HEK293 (cell line): Measurements from ENCODE around the gene SOX6.

Source experiments
- CTCF ChIA-PET: fragments of 350-600 bp; formaldehyde crosslinking; extraction: SDS; loops from one replicate; lab custom pipeline; 2021; ENCODE audit warnings: antibody characterized with exemption; lab: Yijun Ruan, JAX
- POLR2A ChIA-PET: fragments of 300-600 bp; formaldehyde crosslinking; extraction: SDS; loops from one replicate; lab custom pipeline; 2020; ENCODE audit warnings: antibody characterized with exemption, inconsistent platforms; lab: Yijun Ruan, JAX
- H3K27ac ChIP-seq: fragments of 200-500 bp; sonication (Bioruptor generic); 2 replicates; pipeline ENCODE4 v1.5.1; 2014; ENCODE audit warnings: low read depth, low read length, control low read depth, inconsistent platforms; ENCODE audit errors: extremely low read depth
- H3K36me3 ChIP-seq, 2 experiments: fragments of 200-500 bp in 1 of 2; sonication (Bioruptor generic) in 1 of 2; 1 replicate in 1 of 2; 2 replicates in 1 of 2; pipeline ENCODE4 v1.5.1; 2014 to 2017; ENCODE audit warnings: inconsistent platforms in 2 of 2, low read length in 2 of 2; ENCODE audit not compliant: control insufficient read depth in 2 of 2, insufficient read depth in 1 of 2
- H3K4me1 ChIP-seq: fragments of 200-500 bp; sonication (Bioruptor generic); 2 replicates; pipeline ENCODE4 v1.5.1; 2014; ENCODE audit warnings: mild to moderate bottlenecking, low read length, inconsistent platforms; ENCODE audit not compliant: control insufficient read depth, insufficient read depth
- H3K4me3 ChIP-seq: 2 replicates; pipeline ENCODE4 v1.5.1; 2011; ENCODE audit warnings: low read depth, mild to moderate bottlenecking, control low read depth, low read length, moderate library complexity
- H3K9me3 ChIP-seq: fragments of 200-500 bp; sonication (Bioruptor generic); 2 replicates; pipeline ENCODE4 v1.5.1; 2014; ENCODE audit warnings: low read depth, low read length, inconsistent platforms; ENCODE audit not compliant: control insufficient read depth, insufficient read depth
- KLF1 ChIP-seq: fragments of 450-650 bp; formaldehyde crosslinking; IDR thresholded peaks from 2 replicates; pipeline ENCODE4 v1.5.1; 2016; ENCODE audit warnings: missing biosample characterization, missing genetic modification characterization
- KLF9 ChIP-seq: fragments of 450-650 bp; formaldehyde crosslinking; IDR thresholded peaks from 2 replicates; pipeline ENCODE4 v1.5.1; 2016; ENCODE audit warnings: missing biosample characterization, missing genetic modification characterization, low read depth
- OVOL3 ChIP-seq: fragments of 450-650 bp; formaldehyde crosslinking; IDR thresholded peaks from 2 replicates; pipeline ENCODE4 v1.5.1; 2016; ENCODE audit warnings: missing biosample characterization, missing genetic modification characterization
- PBX3 ChIP-seq: sonication (generic); formaldehyde crosslinking; IDR thresholded peaks from 2 replicates; pipeline ENCODE4 v1.8.1; 2022; ENCODE audit warnings: mild to moderate bottlenecking, moderate library complexity, missing genetic modification reagents
- PRDM1 ChIP-seq: fragments of 450-650 bp; formaldehyde crosslinking; IDR thresholded peaks from 2 replicates; pipeline ENCODE4; 2016; ENCODE audit warnings: missing biosample characterization, missing genetic modification characterization
- RBAK ChIP-seq: fragments of 450-650 bp; formaldehyde crosslinking; IDR thresholded peaks from 2 replicates; pipeline ENCODE4 v1.5.1; 2016; ENCODE audit warnings: missing biosample characterization, missing genetic modification characterization
- ZBTB1 ChIP-seq: fragments of 450-650 bp; formaldehyde crosslinking; IDR thresholded peaks from 2 replicates; pipeline ENCODE4 v1.5.1; 2016; ENCODE audit warnings: missing biosample characterization, missing genetic modification characterization
- ZBTB17 ChIP-seq: fragments of 450-650 bp; formaldehyde crosslinking; IDR thresholded peaks from 2 replicates; pipeline ENCODE4 v1.5.1; 2016; ENCODE audit warnings: missing biosample characterization, missing genetic modification characterization
- ZBTB49 ChIP-seq: fragments of 450-650 bp; formaldehyde crosslinking; IDR thresholded peaks from 2 replicates; pipeline ENCODE4 v1.5.1; 2016; ENCODE audit warnings: missing biosample characterization, missing genetic modification characterization, low read depth
- ZNF114 ChIP-seq: fragments of 450-650 bp; formaldehyde crosslinking; IDR thresholded peaks from 2 replicates; pipeline ENCODE4 v1.5.0; 2017; ENCODE audit warnings: missing biosample characterization, missing genetic modification characterization
- ZNF133 ChIP-seq: fragments of 450-650 bp; formaldehyde crosslinking; IDR thresholded peaks from 2 replicates; pipeline ENCODE4 v1.5.1; 2016; ENCODE audit warnings: missing biosample characterization, missing genetic modification characterization
- ZNF138 ChIP-seq: fragments of 450-650 bp; formaldehyde crosslinking; IDR thresholded peaks from 2 replicates; pipeline ENCODE4 v1.5.1; 2016; ENCODE audit warnings: missing biosample characterization, missing genetic modification characterization, borderline replicate concordance
- ZNF169 ChIP-seq: fragments of 450-650 bp; formaldehyde crosslinking; IDR thresholded peaks from 2 replicates; pipeline ENCODE4 v1.5.1; 2016; ENCODE audit warnings: missing biosample characterization, missing genetic modification characterization
- ZNF184 ChIP-seq: fragments of 450-650 bp; IDR thresholded peaks from 2 replicates; pipeline ENCODE4 v1.5.1; 2018; ENCODE audit warnings: missing biosample characterization, mild to moderate bottlenecking, missing genetic modification characterization
- ZNF214 ChIP-seq: fragments of 450-650 bp; formaldehyde crosslinking; IDR thresholded peaks from 2 replicates; pipeline ENCODE4 v1.5.1; 2017; ENCODE audit warnings: missing biosample characterization, mild to moderate bottlenecking, missing genetic modification characterization, borderline replicate concordance
- ZNF335 ChIP-seq: fragments of 450-650 bp; formaldehyde crosslinking; conservative IDR thresholded peaks from 2 replicates; pipeline ENCODE4 v1.5.1; 2016; ENCODE audit warnings: missing biosample characterization, missing genetic modification characterization
- ZNF350 ChIP-seq: fragments of 450-650 bp; formaldehyde crosslinking; IDR thresholded peaks from 2 replicates; pipeline ENCODE4 v1.5.0; 2017; ENCODE audit warnings: missing biosample characterization, mild to moderate bottlenecking, missing genetic modification characterization
- ZNF391 ChIP-seq: fragments of 450-650 bp; formaldehyde crosslinking; IDR thresholded peaks from 2 replicates; pipeline ENCODE4 v1.5.1; 2016; ENCODE audit warnings: low read depth, missing biosample characterization, missing genetic modification characterization, borderline replicate concordance
- ZNF398 ChIP-seq: fragments of 450-650 bp; formaldehyde crosslinking; IDR thresholded peaks from 2 replicates; pipeline ENCODE4 v1.5.1; 2017; ENCODE audit warnings: missing biosample characterization, missing genetic modification characterization
- ZNF423 ChIP-seq: fragments of 450-650 bp; formaldehyde crosslinking; IDR thresholded peaks from 2 replicates; pipeline ENCODE4 v1.5.1; 2016; ENCODE audit warnings: missing biosample characterization, missing genetic modification characterization
- ZNF529 ChIP-seq: fragments of 450-650 bp; formaldehyde crosslinking; IDR thresholded peaks from 2 replicates; pipeline ENCODE4 v1.5.1; 2017; ENCODE audit warnings: missing genetic modification characterization, missing biosample characterization; ENCODE audit not compliant: insufficient replicate concordance
- ZNF600 ChIP-seq: fragments of 450-650 bp; formaldehyde crosslinking; IDR thresholded peaks from 2 replicates; pipeline ENCODE4 v1.5.1; 2016; ENCODE audit warnings: missing biosample characterization, missing genetic modification characterization
- ZNF639 ChIP-seq: fragments of 450-650 bp; formaldehyde crosslinking; IDR thresholded peaks from 2 replicates; pipeline ENCODE4 v1.5.1; 2016; ENCODE audit warnings: missing biosample characterization, missing genetic modification characterization
- ZNF670 ChIP-seq: fragments of 450-650 bp; formaldehyde crosslinking; IDR thresholded peaks from 2 replicates; pipeline ENCODE4 v1.5.1; 2016; ENCODE audit warnings: missing biosample characterization, missing genetic modification characterization, low read depth
- ZNF785 ChIP-seq: fragments of 450-650 bp; formaldehyde crosslinking; IDR thresholded peaks from 2 replicates; pipeline ENCODE4 v1.5.1; 2016; ENCODE audit warnings: missing biosample characterization, missing genetic modification characterization
- ZNF791 ChIP-seq: fragments of 450-650 bp; formaldehyde crosslinking; IDR thresholded peaks from 2 replicates; pipeline ENCODE4 v1.5.1; 2016; ENCODE audit warnings: missing biosample characterization, missing genetic modification characterization
- ZNF792 ChIP-seq: fragments of 450-650 bp; formaldehyde crosslinking; IDR thresholded peaks from 2 replicates; pipeline ENCODE4 v1.5.1; 2016; ENCODE audit warnings: missing biosample characterization, missing genetic modification characterization
- ZXDB ChIP-seq: fragments of 450-650 bp; formaldehyde crosslinking; IDR thresholded peaks from 2 replicates; pipeline ENCODE4 v1.5.1; 2016; ENCODE audit warnings: missing biosample characterization, missing genetic modification characterization

The SOX6 gene

GRCh38 chr11:15937601-15938120 is 418.7 kb downstream of the SOX6 start:
- Histone ChIP-seq H3K36me3 (no peaks in the 10 kb centered on the region), H3K9me3 (no peaks in the 10 kb centered on the region), H3K4me3 (no peak overlapping the region), H3K4me1 (no peaks in the 10 kb centered on the region), H3K27ac (no peak overlapping the region)
- no peak for TF ChIP-seq ZNF791 (tag by site-specific recombination)
- no peak for TF ChIP-seq ZBTB17
- TF ChIP-seq ZNF600: no peak
- TF ChIP-seq ZBTB49 (tag by site-specific recombination): no peak
- no peak for TF ChIP-seq KLF9 (tag by site-specific recombination)
- TF ChIP-seq ZXDB (tag by site-specific recombination): no peak
- TF ChIP-seq OVOL3 (tag by site-specific recombination): no peak
- TF ChIP-seq ZNF335 (tag by site-specific recombination): no peak
- no peak for TF ChIP-seq ZNF785
- no peak for TF ChIP-seq ZBTB1 (tag by site-specific recombination)
- TF ChIP-seq PRDM1 (tag by site-specific recombination): no peak
- no peak for TF ChIP-seq ZNF391 (tag by site-specific recombination)
- TF ChIP-seq ZNF398: no peak
- no peak for TF ChIP-seq RBAK (tag by site-specific recombination)
- no peak for TF ChIP-seq KLF1 (tag by site-specific recombination)
- TF ChIP-seq ZNF670: no peak
- POLR2A ChIA-PET: no interaction called here
- CTCF ChIA-PET: interaction anchor here (0.6 kb wide), 1 partner anchor 31 kb away, joined by 3 read pairs; no protein-coding TSS in a partner anchor

GRCh38 chr11:15936011-15936410 is 420.3 kb downstream of the SOX6 start:
- no peak for TF ChIP-seq ZNF792 (tag by site-specific recombination)
- Histone ChIP-seq H3K27ac (no peak overlapping the region), H3K4me1 (no peaks in the 10 kb centered on the region), H3K36me3 (no peaks in the 10 kb centered on the region), H3K9me3 (no peaks in the 10 kb centered on the region), H3K4me3 (no peak overlapping the region)
- CTCF ChIA-PET: interaction anchor here (0.6 to 1.3 kb wide), 2 partner anchors 197 to 678 kb away, joined by 3 to 6 read pairs; no protein-coding TSS in a partner anchor
- POLR2A ChIA-PET: interaction anchor here (0.6 kb wide), 1 partner anchor 672 kb away, joined by 3 read pairs; no protein-coding TSS in a partner anchor

- H3K4me1 ChIP-seq: no peaks in the 10 kb centered on the region
- no peak overlapping the region for H3K27ac ChIP-seq
- no peaks in the 10 kb centered on the region for H3K9me3 ChIP-seq
- CTCF ChIA-PET: interaction anchor here (0.5 to 1.3 kb wide), 2 partner anchors 10 to 80 kb away, joined by 3 read pairs; no protein-coding TSS in a partner anchor
- no peaks in the 10 kb centered on the region for H3K36me3 ChIP-seq
- POLR2A ChIA-PET: no interaction called here
- H3K4me3 ChIP-seq: no peak overlapping the region
- no peak for TF ChIP-seq ZNF184 (tag by site-specific recombination)
- no peak for TF ChIP-seq ZNF423 (tag by site-specific recombination)
- no peak for TF ChIP-seq PBX3 (CRISPR knock-in tag)
- TF ChIP-seq ZNF350 (tag by site-specific recombination): no peak
- TF ChIP-seq ZNF529 (tag by site-specific recombination): no peak
- no peak for TF ChIP-seq ZNF114 (tag by site-specific recombination)
- TF ChIP-seq ZNF214 (tag by site-specific recombination): no peak
- no peak for TF ChIP-seq ZNF639 (tag by site-specific recombination)
- no peak for TF ChIP-seq ZNF133
- TF ChIP-seq ZNF169 (tag by site-specific recombination): no peak
- TF ChIP-seq ZNF138: no peak
These were observed 421.0 kb downstream of the SOX6 start for GRCh38 chr11:15935373-15935772.
